Transverse colon (tissue), 3 donors: ENCODE measurements around the gene PDCL2.

Source experiments
- EP300 ChIP-seq: sonication (generic); formaldehyde crosslinking; IDR thresholded peaks from one replicate; pipeline ENCODE4 v1.6.1; 2017; ENCODE audit warnings: antibody characterized with exemption, low read depth
- POLR2A ChIP-seq: fragments of 450-650 bp; IDR thresholded peaks from one replicate; pipeline ENCODE4 v1.6.1; 2016; ENCODE audit warnings: antibody characterized with exemption, mild to moderate bottlenecking, moderate library complexity
- TF ChIP-seq, protein P1 (sequence below), 5 experiments: fragments of 200-600 bp in 3 of 5; fragments of 450-650 bp in 2 of 5; sonication (generic) in 3 of 5; IDR thresholded peaks; 1 replicate in 2 of 5; 2 replicates in 3 of 5; pipeline ENCODE4 v1.5.1; 2016 to 2017; ENCODE audit warnings: antibody characterized with exemption in 5 of 5, inconsistent platforms in 3 of 5, mild to moderate bottlenecking in 2 of 5, moderate library complexity in 1 of 5

GRCh38 chr4:55608591-55608990 is 16.5 kb upstream of the PDCL2 start:
- TF ChIP-seq, protein P1, sequence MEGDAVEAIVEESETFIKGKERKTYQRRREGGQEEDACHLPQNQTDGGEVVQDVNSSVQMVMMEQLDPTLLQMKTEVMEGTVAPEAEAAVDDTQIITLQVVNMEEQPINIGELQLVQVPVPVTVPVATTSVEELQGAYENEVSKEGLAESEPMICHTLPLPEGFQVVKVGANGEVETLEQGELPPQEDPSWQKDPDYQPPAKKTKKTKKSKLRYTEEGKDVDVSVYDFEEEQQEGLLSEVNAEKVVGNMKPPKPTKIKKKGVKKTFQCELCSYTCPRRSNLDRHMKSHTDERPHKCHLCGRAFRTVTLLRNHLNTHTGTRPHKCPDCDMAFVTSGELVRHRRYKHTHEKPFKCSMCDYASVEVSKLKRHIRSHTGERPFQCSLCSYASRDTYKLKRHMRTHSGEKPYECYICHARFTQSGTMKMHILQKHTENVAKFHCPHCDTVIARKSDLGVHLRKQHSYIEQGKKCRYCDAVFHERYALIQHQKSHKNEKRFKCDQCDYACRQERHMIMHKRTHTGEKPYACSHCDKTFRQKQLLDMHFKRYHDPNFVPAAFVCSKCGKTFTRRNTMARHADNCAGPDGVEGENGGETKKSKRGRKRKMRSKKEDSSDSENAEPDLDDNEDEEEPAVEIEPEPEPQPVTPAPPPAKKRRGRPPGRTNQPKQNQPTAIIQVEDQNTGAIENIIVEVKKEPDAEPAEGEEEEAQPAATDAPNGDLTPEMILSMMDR (IDR thresholded peaks at IDR 0.05) = no peak
- no peak for TF ChIP-seq EP300
- TF ChIP-seq POLR2A = no peak
